ENCODE data around the gene AK1. TPM values are rescaled to one million over a fixed set of nuclear protein-coding genes. Genes with fewer than 3 reads are reported as not detected.

The AK1 gene
- total and polyA plus RNA-seq, 10 of the 15 experiments (the other 5 are each of a cell fraction or from before 2014, with no cell fraction given), result 0.23 to 3.1 (median 1.8) TPM

DNA sequence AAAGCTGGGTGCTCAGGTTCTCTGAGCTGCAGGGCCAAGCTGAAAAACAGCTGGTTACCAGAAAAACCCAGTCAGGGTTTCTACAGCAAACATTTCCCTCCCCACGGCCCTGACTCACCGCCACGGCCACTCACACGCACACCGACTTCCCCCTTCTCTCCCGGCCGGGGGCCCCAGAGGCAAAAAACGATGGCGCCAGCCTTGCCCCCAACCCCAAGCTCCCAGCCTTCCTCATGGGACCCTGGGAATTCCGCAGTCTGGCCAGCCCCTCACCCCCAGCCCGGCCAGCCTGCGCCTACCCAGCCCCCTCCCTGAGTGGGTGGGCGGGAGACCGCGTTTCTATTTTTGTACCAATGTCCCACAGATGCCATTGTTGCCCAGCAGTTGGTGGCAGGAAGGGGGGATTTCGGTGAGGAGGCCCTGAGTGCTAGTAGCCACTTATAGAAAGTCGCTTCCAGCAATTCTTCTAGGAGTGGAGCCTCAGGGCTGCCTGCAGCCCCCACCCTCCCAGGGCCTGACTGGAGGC lies 41.4 kb downstream of the AK1 start (continued):
- TF ChIP-seq, protein P1, sequence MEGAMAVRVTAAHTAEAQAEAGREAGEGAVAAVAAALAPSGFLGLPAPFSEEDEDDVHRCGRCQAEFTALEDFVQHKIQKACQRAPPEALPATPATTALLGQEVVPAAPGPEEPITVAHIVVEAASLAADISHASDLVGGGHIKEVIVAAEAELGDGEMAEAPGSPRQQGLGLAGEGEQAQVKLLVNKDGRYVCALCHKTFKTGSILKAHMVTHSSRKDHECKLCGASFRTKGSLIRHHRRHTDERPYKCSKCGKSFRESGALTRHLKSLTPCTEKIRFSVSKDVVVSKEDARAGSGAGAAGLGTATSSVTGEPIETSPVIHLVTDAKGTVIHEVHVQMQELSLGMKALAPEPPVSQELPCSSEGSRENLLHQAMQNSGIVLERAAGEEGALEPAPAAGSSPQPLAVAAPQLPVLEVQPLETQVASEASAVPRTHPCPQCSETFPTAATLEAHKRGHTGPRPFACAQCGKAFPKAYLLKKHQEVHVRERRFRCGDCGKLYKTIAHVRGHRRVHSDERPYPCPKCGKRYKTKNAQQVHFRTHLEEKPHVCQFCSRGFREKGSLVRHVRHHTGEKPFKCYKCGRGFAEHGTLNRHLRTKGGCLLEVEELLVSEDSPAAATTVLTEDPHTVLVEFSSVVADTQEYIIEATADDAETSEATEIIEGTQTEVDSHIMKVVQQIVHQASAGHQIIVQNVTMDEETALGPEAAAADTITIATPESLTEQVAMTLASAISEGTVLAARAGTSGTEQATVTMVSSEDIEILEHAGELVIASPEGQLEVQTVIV (IDR thresholded peaks at IDR 0.05; ENCODE audit: borderline replicate concordance, partially characterized antibody), result no peak
- TF ChIP-seq, protein P2, sequence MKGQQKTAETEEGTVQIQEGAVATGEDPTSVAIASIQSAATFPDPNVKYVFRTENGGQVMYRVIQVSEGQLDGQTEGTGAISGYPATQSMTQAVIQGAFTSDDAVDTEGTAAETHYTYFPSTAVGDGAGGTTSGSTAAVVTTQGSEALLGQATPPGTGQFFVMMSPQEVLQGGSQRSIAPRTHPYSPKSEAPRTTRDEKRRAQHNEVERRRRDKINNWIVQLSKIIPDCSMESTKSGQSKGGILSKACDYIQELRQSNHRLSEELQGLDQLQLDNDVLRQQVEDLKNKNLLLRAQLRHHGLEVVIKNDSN (IDR thresholded peaks at IDR 0.05; ENCODE audit: borderline replicate concordance, extremely low read length, insufficient read depth, low read depth, low read length), result no peak
- TF ChIP-seq, protein P3, sequence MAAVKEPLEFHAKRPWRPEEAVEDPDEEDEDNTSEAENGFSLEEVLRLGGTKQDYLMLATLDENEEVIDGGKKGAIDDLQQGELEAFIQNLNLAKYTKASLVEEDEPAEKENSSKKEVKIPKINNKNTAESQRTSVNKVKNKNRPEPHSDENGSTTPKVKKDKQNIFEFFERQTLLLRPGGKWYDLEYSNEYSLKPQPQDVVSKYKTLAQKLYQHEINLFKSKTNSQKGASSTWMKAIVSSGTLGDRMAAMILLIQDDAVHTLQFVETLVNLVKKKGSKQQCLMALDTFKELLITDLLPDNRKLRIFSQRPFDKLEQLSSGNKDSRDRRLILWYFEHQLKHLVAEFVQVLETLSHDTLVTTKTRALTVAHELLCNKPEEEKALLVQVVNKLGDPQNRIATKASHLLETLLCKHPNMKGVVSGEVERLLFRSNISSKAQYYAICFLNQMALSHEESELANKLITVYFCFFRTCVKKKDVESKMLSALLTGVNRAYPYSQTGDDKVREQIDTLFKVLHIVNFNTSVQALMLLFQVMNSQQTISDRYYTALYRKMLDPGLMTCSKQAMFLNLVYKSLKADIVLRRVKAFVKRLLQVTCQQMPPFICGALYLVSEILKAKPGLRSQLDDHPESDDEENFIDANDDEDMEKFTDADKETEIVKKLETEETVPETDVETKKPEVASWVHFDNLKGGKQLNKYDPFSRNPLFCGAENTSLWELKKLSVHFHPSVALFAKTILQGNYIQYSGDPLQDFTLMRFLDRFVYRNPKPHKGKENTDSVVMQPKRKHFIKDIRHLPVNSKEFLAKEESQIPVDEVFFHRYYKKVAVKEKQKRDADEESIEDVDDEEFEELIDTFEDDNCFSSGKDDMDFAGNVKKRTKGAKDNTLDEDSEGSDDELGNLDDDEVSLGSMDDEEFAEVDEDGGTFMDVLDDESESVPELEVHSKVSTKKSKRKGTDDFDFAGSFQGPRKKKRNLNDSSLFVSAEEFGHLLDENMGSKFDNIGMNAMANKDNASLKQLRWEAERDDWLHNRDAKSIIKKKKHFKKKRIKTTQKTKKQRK (IDR thresholded peaks at IDR 0.05; ENCODE audit: low read depth, low read length), result no peak
- TF ChIP-seq, protein P4, sequence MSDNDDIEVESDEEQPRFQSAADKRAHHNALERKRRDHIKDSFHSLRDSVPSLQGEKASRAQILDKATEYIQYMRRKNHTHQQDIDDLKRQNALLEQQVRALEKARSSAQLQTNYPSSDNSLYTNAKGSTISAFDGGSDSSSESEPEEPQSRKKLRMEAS (IDR thresholded peaks at IDR 0.05; ENCODE audit: low read depth, low read length), result no peak
- no peak for TF ChIP-seq RUNX3 (IDR thresholded peaks at IDR 0.05; ENCODE audit: low read length)
- TF ChIP-seq, protein P5, sequence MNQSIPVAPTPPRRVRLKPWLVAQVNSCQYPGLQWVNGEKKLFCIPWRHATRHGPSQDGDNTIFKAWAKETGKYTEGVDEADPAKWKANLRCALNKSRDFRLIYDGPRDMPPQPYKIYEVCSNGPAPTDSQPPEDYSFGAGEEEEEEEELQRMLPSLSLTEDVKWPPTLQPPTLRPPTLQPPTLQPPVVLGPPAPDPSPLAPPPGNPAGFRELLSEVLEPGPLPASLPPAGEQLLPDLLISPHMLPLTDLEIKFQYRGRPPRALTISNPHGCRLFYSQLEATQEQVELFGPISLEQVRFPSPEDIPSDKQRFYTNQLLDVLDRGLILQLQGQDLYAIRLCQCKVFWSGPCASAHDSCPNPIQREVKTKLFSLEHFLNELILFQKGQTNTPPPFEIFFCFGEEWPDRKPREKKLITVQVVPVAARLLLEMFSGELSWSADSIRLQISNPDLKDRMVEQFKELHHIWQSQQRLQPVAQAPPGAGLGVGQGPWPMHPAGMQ (IDR thresholded peaks at IDR 0.05; ENCODE audit: borderline replicate concordance), result no peak
- TF ChIP-seq, protein P6, sequence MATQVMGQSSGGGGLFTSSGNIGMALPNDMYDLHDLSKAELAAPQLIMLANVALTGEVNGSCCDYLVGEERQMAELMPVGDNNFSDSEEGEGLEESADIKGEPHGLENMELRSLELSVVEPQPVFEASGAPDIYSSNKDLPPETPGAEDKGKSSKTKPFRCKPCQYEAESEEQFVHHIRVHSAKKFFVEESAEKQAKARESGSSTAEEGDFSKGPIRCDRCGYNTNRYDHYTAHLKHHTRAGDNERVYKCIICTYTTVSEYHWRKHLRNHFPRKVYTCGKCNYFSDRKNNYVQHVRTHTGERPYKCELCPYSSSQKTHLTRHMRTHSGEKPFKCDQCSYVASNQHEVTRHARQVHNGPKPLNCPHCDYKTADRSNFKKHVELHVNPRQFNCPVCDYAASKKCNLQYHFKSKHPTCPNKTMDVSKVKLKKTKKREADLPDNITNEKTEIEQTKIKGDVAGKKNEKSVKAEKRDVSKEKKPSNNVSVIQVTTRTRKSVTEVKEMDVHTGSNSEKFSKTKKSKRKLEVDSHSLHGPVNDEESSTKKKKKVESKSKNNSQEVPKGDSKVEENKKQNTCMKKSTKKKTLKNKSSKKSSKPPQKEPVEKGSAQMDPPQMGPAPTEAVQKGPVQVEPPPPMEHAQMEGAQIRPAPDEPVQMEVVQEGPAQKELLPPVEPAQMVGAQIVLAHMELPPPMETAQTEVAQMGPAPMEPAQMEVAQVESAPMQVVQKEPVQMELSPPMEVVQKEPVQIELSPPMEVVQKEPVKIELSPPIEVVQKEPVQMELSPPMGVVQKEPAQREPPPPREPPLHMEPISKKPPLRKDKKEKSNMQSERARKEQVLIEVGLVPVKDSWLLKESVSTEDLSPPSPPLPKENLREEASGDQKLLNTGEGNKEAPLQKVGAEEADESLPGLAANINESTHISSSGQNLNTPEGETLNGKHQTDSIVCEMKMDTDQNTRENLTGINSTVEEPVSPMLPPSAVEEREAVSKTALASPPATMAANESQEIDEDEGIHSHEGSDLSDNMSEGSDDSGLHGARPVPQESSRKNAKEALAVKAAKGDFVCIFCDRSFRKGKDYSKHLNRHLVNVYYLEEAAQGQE (IDR thresholded peaks at IDR 0.05; ENCODE audit: low read depth, low read length), result no peak
- no peak for TF ChIP-seq MEF2B (IDR thresholded peaks at IDR 0.05; ENCODE audit: partially characterized antibody, poor library complexity, severe bottlenecking)
- TF ChIP-seq CHD4 (IDR thresholded peaks at IDR 0.05), result no peak
- TF ChIP-seq BACH1 (IDR thresholded peaks at IDR 0.05; ENCODE audit: borderline replicate concordance), result no peak
- no peak for TF ChIP-seq SMC3 (IDR thresholded peaks at IDR 0.05; ENCODE audit: borderline replicate concordance, low read length)
- no peak for TF ChIP-seq RBBP5 (conservative IDR thresholded peaks at IDR 0.05)

Data from GM12878 (cell line).